ENCODE results near the gene ADGRF4. TPM values are rescaled to one million over a fixed set of nuclear protein-coding genes. Genes with fewer than 3 reads are reported as not detected.

Gene ADGRF4
- polyA plus RNA-seq, 3 donors = 0.11 to 0.53 (median 0.29) TPM

- DNase-seq = no peak
These were observed 17.7 kb upstream of the ADGRF4 start for GRCh38 chr6:47680724-47681123.

- DNase-seq = no peak
These were observed 17.0 kb upstream of the ADGRF4 start for GRCh38 chr6:47681201-47681990.

- DNase-seq = no peak
These were observed 12.0 kb upstream of the ADGRF4 start for GRCh38 chr6:47686411-47686810.

GRCh38 chr6:47687432-47687831 lies 10.9 kb upstream of the ADGRF4 start:
- DNase-seq = no peak

GRCh38 chr6:47690214-47690613 lies 8.2 kb upstream of the ADGRF4 start:
- DNase-seq = no peak

- no peak for DNase-seq
These were observed 7.6 kb upstream of the ADGRF4 start for GRCh38 chr6:47690791-47691190.

- DNase-seq = no peak
These were observed 455 bp upstream of the ADGRF4 start for GRCh38 chr6:47697925-47698324.

- DNase-seq = no peak
These were observed 1.7 kb downstream of the ADGRF4 start for GRCh38 chr6:47700053-47700452.

- DNase-seq = no peak
These were observed 2.2 kb downstream of the ADGRF4 start for GRCh38 chr6:47700596-47700995.

- DNase-seq = no peak
These were observed 3.0 kb downstream of the ADGRF4 start for GRCh38 chr6:47701363-47701762.

- DNase-seq = no peak
These were observed 10.8 kb downstream of the ADGRF4 start for GRCh38 chr6:47709160-47709559.

- DNase-seq = no peak
These were observed 11.9 kb downstream of the ADGRF4 start for GRCh38 chr6:47710295-47710694.

- DNase-seq = no peak
These were observed 14.8 kb downstream of the ADGRF4 start for GRCh38 chr6:47713200-47713599.

GRCh38 chr6:47714802-47715201 lies 16.4 kb downstream of the ADGRF4 start:
- no peak for DNase-seq

- no peak for DNase-seq
These were observed 17.4 kb downstream of the ADGRF4 start for GRCh38 chr6:47715782-47716181.

GRCh38 chr6:47716207-47716606 lies 17.8 kb downstream of the ADGRF4 start:
- no peak for DNase-seq

- DNase-seq = no peak
These were observed 20.2 kb downstream of the ADGRF4 start for GRCh38 chr6:47718571-47718970.

- DNase-seq = no peak
These were observed 22.8 kb downstream of the ADGRF4 start for GRCh38 chr6:47721189-47721588.

GRCh38 chr6:47722194-47722593 lies 23.8 kb downstream of the ADGRF4 start:
- DNase-seq = peak; percentile 24

GRCh38 chr6:47724300-47724699 lies 25.9 kb downstream of the ADGRF4 start:
- no peak for DNase-seq

- DNase-seq = no peak
These were observed 29.0 kb downstream of the ADGRF4 start for GRCh38 chr6:47727391-47727790.

GRCh38 chr6:47729019-47729418 lies 30.6 kb downstream of the ADGRF4 start:
- DNase-seq = no peak

- no peak for DNase-seq
These were observed 31.1 kb downstream of the ADGRF4 start for GRCh38 chr6:47729457-47729856.

GRCh38 chr6:47733879-47734558 lies 35.6 kb downstream of the ADGRF4 start:
- no peak for DNase-seq

Measured in renal pelvis (tissue), 4 donors.